NCI-H2227 (cell line): ENCODE measurements around the gene IFIT1.
"Not testable (repeated sequence)": the region's sequence is repeated elsewhere in the genome, so short reads cannot be mapped to it uniquely, and the experiment has no call there.

Experiments
- DNase-seq: peaks from one replicate; lab custom pipeline; 2025; ENCODE audit not compliant: unreplicated experiment; lab: John Stamatoyannopoulos, UW

The IFIT1 gene

DNA sequence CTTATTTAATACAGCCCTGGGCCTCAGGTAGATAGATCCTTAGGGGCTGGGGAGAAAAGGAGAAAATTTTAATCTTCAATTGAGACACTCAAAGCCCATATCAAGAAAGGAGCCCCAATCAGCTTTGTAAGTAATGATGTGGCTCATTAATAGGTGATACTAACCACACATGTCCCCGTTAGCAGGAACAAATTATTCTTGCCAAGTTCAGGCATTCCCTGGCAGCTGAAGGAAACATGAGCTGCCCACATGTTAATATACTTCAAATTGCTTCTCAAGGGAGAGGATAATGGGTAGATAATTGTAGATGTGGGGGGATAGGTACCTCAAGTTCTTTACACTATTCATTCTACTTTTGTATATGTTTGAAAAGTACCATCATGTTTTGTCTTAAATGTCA, 36.5 kb downstream of the IFIT1 start:
- no peak for DNase-seq

DNA sequence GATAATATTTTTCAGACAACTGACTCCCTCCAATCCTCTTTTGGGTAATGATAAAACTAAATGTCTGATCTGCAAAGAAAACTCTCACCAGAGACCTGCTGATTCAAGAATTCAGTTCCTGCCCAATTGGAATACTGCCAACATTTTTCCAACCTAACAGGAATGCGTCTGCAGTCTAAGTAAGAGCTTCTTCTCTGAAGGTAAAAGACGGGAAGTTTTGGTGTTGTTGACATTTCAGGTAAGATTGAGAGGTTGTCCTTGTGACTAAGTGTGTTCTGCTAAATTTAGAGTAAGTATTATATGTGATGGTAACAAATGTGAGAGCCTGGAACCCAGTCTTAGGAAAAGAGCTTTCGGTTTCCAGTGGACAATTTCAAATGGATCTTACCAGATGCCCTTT, 39.6 kb downstream of the IFIT1 start:
- no peak for DNase-seq

DNA sequence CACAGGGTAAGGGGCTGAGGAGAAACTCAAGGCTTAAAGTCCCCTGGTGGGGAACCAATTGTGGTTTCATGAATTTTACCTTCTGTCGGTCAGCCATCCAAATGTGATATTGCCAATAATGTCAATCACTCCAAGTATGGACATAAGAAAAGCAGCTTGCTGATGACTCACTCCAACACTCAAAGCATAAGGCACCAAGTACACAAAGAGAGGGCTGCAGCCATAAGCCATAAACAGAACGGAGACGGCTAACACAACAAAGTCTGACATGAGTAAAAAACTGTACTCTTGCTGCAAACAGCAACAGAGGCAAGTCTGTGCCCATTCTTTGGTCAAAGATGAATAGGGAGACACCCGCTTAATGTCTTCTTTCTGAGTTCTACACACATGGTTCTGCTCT, 46.1 kb downstream of the IFIT1 start:
- DNase-seq, result no peak

DNA sequence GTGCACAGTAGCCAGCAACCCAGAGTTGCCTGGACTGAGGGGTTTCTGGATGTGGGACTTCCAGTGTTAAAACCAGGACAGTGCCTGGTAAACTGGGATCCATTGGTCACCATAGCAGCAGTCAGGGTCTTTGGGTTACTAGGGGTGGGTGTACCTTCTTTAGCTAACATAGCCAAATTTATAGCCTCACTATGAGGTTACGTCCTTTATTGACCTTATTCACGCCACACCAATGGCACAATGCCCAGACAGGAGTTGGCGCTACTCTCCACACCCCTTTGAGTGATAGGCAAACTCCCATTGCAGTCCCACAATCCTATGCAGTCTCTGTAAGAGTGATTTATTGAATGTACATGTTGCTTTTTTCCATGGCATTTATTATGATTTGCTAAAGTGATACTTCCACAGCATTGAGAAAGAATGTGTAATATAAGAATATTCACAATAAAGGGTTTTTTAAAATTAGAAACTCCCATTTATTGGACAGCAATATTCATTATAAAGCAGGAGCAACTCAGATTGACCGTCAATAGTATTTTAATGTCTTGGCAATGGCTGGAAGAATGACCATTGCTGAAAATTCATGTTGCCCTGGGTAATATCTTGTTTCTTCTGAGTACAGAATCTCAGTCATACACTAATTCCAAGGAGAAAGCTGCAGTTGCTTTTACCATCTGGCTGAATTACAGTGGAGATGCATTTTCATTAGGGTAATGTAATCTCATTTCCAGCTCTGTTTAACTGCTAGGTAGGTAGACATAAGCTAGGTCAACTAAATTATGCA, 48.0 kb downstream of the IFIT1 start:
- DNase-seq, result no peak

DNA sequence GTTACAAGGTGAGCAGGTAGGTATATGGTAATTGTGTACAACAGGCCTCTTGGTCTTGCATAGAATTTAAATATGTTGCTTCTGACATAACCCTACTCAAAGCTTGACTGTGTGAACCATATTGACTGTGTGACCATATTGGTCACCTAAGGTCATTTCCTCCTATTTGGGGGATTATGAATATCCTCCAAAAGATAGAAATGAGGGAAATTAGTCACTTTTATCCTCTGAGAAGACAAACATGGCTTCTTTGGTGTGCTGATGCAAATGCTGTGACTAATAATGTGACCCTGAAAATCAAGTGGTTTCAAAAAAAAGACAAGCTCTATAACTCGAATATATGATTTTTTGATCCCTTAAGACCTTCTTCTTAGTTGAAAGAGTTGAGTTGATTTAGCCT, 49.9 kb downstream of the IFIT1 start:
- no peak for DNase-seq

DNA sequence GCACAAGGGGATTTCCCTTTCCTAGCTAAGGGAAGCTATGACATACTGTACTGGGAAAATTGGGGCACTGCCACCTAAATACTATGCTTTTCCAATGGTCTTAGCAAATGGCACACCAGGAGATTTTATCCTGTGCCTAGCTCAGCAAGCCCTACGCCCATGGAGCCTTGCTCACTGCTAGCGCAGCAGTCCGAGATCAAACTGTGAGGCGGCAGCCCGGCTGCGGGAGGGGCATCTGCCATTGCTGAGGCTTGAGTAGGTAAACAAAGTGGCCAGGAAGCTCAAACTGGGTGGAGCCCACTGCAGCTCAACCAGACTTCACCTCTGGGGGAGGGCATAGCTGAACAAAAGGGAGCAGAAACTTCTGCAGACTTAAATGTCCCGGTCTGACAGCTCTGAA, 52.4 kb downstream of the IFIT1 start:
- not testable (repeated sequence) for DNase-seq

DNA sequence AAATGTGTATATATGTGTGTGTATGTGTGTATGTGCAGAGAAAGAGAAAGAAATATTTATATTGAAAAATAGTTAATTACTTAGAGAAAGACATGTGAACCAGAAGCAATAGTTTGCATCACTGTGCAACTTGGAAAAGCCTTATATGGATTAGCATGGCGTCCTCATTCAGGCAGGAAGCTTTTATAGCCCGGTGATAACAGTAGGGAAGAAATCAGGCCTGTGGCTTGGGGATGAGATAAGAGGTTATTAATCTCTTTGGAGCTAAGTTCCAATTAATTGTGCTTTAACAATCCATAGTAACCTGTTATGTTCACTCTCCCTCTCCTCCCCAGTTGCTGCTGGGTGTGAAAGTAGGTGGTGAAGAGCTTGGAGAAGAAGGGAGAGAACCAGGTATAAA, 58.5 kb downstream of the IFIT1 start:
- DNase-seq, result no peak

DNA sequence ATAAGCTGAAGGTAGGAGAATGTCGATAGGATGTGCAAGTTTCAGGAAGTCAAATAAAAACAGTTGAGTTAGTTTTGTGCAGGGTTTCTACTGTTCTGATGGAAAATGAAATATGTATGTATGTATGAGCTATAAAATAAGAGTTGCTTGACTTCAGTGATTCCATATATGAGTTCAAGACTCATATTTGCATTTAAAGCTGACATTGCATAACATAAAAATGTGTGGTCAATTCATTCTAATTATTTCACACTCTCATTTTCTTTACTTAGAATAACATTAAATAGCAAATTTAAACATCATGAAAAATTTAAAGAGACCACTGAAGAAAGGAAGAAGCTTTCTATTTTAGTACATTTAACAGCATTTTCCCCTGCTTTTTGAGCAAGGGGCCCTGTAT, 59.8 kb downstream of the IFIT1 start:
- DNase-seq, result no peak

DNA sequence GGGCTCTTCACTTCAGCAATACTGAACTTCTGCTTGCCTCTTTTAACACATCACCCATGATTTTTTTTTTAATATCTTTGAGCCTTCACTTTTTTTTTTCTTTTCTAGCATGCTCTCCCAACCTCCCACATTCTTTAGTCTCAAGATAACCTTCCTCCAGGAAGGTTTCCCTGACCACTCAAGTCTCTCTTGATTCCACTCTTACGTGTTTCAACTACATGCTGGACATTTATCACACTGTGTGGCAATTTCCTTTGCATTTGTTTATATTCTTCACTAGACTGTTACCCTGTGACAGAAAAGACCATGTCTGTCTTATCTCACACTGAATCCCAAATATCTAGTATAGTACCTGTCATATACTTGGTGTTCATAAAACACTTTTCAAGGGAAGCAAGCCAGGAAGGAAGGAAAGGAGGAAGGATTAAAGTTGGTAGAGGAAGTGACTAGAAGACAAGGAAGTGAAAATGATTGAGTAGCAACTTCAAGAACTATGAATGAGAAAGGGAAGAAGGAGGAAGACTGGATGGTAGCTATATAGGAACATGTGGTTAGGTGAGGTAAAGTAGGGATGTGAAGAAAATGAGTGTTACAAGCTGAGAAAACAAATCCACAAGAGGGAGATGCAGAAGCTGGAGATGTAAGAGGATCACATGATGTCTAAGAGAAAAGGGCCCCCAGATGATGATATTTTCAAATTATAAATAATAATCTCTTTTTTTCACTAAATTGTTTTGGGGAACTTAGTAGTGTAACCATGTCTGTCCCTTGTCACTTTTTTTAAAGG, 62.3 kb downstream of the IFIT1 start:
- DNase-seq, result no peak
